OCI-M2 (cell line): ENCODE results near the gene AFF2.

Source experiments
- DNase-seq: peaks from one replicate; lab custom pipeline; 2025; ENCODE audit not compliant: unreplicated experiment; lab: John Stamatoyannopoulos, UW

Gene AFF2

GRCh38 chrX:148715361-148715760, 214.9 kb downstream of the AFF2 start:
- no peak for DNase-seq

- DNase-seq = no peak
These were observed 222.5 kb downstream of the AFF2 start for GRCh38 chrX:148722966-148723365.

- no peak for DNase-seq
These were observed 223.1 kb downstream of the AFF2 start for GRCh38 chrX:148723551-148723950.

DNA sequence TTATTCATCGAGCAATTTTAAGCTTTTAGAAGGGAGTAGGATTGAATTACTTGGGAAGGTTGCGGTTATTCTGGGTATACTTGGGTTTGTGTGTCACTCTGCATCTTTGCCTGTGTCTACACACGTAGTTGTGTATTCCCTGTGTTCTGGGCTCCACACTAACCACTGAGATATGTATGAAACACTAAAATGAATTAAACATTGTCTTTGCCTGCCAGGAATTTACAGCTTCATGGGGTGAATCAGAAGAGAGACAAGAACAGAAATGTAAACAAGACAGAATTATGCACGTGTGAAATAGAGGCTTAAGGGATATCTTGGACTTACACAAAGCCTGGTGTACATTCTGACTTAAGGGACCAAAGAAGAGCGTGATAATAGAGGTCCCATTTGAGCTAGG, 228.5 kb downstream of the AFF2 start:
- no peak for DNase-seq

GRCh38 chrX:148732743-148733142, 232.3 kb downstream of the AFF2 start:
- DNase-seq = no peak

- no peak for DNase-seq
These were observed 241.0 kb downstream of the AFF2 start for GRCh38 chrX:148741441-148741840.

- no peak for DNase-seq
These were observed 254.7 kb downstream of the AFF2 start for GRCh38 chrX:148755111-148755510.

DNA sequence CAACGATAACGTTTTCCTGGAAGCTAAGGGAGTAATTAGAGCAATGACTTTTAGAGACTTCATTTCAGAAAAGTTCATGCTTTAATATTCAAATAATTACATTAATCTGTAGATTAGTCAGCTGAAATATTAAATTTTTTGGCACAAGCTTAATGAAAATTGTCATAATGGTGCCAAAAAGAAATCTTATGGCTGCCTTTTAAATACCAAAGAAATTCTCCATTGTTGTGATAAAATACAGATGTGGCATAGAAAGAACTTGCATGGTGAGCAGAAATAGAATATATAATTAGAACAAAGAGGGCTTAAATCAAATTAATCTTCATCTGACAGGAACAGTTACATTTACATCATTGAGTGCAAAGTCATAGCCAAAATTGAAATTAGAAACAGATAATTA, 263.5 kb downstream of the AFF2 start:
- DNase-seq = no peak

GRCh38 chrX:148768296-148768695, 267.9 kb downstream of the AFF2 start:
- no peak for DNase-seq

DNA sequence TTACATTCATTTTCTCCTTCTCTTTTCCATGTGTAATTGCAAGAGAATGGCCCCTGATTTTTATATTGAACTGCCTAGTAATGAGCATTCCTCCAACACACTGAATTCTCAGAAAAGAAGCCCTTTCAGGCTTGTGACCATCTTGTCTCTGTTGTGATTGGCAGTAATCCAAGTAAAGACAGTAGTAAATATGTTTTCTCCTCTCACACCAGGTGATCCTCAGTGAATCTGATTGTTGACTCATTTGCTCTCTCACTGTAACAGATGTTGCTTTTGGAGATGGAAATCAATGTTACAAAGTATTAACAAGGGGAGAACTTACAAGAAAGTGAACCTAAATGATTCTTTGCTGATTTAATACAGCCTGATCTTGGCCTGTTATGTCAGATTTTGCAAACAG, 271.0 kb downstream of the AFF2 start:
- DNase-seq = no peak

- no peak for DNase-seq
These were observed 273.9 kb downstream of the AFF2 start for GRCh38 chrX:148774276-148774675.

- DNase-seq = no peak
These were observed 283.7 kb downstream of the AFF2 start for GRCh38 chrX:148784137-148784536.

GRCh38 chrX:148784856-148785255, 284.4 kb downstream of the AFF2 start:
- no peak for DNase-seq

GRCh38 chrX:148785256-148785655, 284.8 kb downstream of the AFF2 start:
- DNase-seq = no peak

DNA sequence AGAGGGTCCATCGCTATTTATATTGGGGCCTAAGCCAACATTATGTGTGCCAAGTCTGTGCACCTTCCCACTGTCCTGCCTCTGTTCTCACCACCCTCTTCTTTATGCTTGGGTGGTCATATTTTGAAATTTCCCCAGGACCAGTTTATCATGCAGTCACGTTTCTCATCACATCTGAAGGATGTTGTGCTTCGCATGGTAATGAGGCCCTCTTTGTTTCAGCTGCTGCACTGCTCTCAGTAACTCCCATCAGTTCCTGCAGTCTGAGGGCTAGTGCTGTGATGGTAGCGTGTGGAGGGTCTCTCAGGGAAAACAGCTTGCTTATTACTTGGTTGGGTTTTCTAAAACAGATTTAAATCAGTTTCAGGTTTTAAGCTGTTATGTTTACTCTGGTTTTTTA, 288.0 kb downstream of the AFF2 start:
- DNase-seq = no peak

DNA sequence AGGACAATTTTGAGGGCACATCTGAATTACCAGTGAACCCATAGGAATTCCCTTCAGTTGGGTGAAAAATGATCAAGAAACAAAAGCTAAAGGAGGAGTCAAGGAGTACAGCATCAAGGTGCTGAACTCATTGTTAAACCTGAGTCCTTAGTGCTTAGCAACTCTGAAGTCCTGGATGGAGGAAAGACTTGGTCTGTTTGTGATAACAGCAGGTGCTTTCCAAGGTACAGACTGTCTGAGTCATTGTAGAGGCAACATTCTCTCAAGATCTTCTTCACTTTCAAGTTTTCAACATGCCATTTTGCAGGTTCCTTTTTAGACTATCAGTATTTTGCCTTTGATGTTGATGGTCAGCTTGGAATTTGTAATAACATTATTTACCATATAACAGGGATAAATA, 293.9 kb downstream of the AFF2 start:
- no peak for DNase-seq

DNA sequence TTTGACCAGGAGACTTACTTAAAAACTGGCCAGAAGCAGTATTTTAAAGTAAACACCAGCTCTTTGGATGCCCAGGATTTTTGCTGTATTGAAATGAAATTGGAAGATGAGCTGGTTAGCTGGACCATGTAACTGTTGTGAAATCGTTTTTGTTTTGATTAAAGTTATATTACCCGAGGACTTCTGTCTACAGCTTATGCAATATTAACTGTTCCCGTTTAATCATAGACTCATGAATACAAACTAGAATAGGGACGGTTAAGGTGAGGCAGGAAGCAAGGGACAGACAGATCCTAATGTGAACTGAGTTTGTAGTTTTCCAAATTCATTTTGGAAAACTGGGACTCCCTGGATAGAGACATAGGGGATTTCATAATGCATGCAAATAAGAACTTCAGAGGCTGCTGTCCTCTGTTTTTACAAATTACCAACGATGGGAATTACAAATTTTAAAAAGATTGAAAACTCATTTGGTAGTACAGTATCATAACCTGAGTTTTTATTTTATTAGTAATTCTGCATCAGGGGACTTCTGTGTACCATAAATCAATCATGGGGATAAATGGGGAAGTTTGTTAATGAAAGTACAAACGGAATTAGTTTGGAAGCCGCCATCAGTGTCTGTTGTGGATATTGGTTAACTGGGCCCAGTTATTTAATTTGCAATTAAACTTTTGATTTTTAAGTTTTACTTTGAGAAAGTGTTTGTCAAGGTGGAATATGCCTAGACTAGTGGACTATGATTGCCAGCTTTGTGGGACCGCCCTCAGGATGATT, 304.4 kb downstream of the AFF2 start:
- no peak for DNase-seq

DNA sequence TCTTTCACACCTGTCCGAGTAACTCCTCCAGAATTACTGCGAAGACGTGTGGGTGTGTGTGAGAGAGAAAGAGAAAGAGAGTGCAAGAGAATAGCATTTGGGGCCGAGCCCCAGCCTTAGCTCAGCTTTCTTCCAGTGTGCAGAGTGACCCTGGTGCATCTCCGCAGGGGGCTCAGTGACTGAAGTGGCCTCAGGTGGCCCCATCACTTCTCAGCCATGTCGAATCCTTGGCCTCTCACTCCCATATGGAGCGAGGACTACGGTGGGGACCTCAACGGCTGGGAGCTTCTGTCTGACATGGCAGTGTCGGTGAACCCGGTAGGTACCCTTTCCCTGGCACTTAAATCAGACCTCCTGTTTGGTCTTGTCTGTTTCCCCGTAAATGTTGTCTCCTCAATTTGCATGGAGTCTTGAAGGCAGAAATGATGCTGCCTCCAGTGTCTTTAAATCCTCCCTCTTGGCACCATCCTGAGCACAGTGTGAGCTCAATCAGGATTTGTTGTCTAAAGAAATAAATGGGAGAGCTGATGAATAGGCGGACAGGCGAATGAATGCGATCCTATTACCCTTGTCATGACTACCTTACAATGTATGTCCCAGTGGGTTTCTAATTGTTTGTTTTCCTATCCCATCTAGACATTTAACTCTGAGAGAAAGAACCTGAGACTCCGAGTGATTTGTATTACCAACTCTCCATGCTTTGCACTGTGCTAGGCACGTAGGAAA, 305.9 kb downstream of the AFF2 start:
- DNase-seq = no peak

- no peak for DNase-seq
These were observed 308.4 kb downstream of the AFF2 start for GRCh38 chrX:148808833-148809232.

DNA sequence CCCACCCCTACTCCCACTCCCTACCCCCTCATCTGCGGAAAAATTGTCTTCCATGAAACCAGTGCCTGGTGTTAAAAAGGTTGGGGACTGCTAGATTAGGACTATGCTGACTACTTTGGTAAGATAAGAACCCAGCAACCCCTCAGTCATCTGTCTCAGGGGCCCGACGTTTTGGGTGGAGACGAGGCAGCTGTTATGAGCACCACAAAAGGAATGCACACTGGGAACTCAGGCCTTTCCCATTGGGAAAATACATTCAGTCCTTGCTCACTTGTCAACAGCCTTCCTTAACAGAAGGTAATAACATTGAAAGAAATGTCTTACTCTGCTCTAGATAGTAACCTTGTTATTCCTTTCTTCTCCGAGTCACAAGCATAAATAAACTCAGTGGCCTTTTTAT, 310.8 kb downstream of the AFF2 start:
- DNase-seq = no peak

DNA sequence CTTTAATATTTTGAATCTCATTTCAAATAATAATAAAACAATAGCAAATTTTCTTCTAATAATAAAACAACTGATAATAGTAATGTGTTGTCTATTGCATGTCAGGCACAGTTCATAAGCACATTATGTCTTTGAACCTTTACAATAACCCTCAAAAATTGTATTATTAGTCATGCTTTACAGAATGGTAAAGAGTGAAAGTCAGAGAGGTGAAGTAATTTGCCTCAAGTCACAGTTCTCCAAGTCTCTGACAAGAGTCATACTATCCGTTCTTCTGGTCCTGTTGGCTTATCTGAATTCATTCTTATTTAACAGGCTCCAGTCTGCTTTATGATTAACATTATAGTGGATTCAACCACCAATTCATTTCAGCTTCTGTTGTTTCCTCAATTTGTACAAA, 313.0 kb downstream of the AFF2 start:
- DNase-seq = no peak

DNA sequence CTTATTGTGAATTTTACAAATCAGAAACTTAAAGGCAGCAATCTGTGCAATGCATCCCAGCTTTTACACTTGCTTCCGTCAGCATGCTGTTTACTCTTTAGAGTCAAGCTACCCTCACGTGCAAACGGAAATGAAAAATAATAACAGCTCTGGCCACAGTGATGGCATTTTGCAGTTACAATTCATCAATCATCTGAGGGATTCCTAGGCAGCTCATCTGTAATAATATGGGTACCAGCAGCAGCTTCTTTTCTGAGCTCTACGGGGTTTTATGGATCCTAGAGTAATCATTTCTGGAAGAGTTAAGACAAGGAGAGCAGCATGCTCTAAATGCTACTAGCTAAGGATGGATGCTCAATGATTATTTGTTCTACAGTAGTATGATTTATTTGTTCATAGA, 313.6 kb downstream of the AFF2 start:
- DNase-seq = no peak
